ENCODE results near the gene UPP2. TPM values are rescaled to one million over a fixed set of nuclear protein-coding genes. Genes with fewer than 3 reads are reported as not detected.

The UPP2 gene
- total RNA-seq, 1 donor from 2014 or later, result not detected

- POLR2A ChIA-PET, result no interaction called here
These were observed 33.4 kb downstream of the UPP2 start for GRCh38 chr2:158135096-158135495.

GRCh38 chr2:158138255-158138654 is 36.6 kb downstream of the UPP2 start:
- ChIA-PET CTCF (no interaction called here), POLR2A (no interaction called here)
- Mint-ChIP-seq H3K9me3 (no peaks in the 10 kb centered on the region), H3K4me1 (peaks cover 3% of the 10 kb centered on the region), H3K36me3 (ENCODE audit: low read depth) (no peaks in the 10 kb centered on the region), H3K27ac (no peak overlapping the region), H3K27me3 (peaks cover 4% of the 10 kb centered on the region), H3K4me3 (no peak overlapping the region)
- no peak for TF ChIP-seq CTCF (IDR thresholded peaks at IDR 0.05)
- intact Hi-C loops (cut with micrococcal nuclease), result no loop called here
- ATAC-seq (ENCODE audit: low read depth) (no peak), DNase-seq (no peak)

More at GRCh38 chr2:158135096-158135495, 33.4 kb downstream of the UPP2 start:
- Mint-ChIP-seq H3K9me3 (no peaks in the 10 kb centered on the region), H3K4me1 (no peaks in the 10 kb centered on the region), H3K27ac (no peak overlapping the region), H3K4me3 (no peak overlapping the region), H3K36me3 (ENCODE audit: low read depth) (no peaks in the 10 kb centered on the region), H3K27me3 (peaks cover 9% of the 10 kb centered on the region)
- DNase-seq (no peak), ATAC-seq (ENCODE audit: low read depth) (no peak)
- no peak for TF ChIP-seq CTCF (IDR thresholded peaks at IDR 0.05)
- intact Hi-C loops (cut with micrococcal nuclease), result no loop called here
- CTCF ChIA-PET, result no interaction called here

GRCh38 chr2:158140201-158140600 is 38.5 kb downstream of the UPP2 start:
- H3K27ac Mint-ChIP-seq, result no peak overlapping the region
- POLR2A ChIA-PET, result no interaction called here
- DNase-seq, result no peak
- no peaks in the 10 kb centered on the region for H3K9me3 Mint-ChIP-seq
- TF ChIP-seq CTCF (IDR thresholded peaks at IDR 0.05), result no peak
- peaks cover 4% of the 10 kb centered on the region for H3K27me3 Mint-ChIP-seq
- intact Hi-C loops (cut with micrococcal nuclease), result no loop called here
- no peak overlapping the region for H3K4me3 Mint-ChIP-seq
- ATAC-seq (ENCODE audit: low read depth), result no peak
- H3K36me3 Mint-ChIP-seq (ENCODE audit: low read depth), result no peaks in the 10 kb centered on the region
- peaks cover 3% of the 10 kb centered on the region for H3K4me1 Mint-ChIP-seq
- CTCF ChIA-PET, result no interaction called here

GRCh38 chr2:158142165-158142564 is 40.5 kb downstream of the UPP2 start:
- Mint-ChIP-seq H3K9me3 (peaks cover 2% of the 10 kb centered on the region), H3K4me1 (peaks cover 3% of the 10 kb centered on the region), H3K27ac (no peak overlapping the region), H3K27me3 (peaks cover 4% of the 10 kb centered on the region), H3K4me3 (no peak overlapping the region), H3K36me3 (ENCODE audit: low read depth) (no peaks in the 10 kb centered on the region)
- no peak for DNase-seq
- ATAC-seq (ENCODE audit: low read depth), result no peak
- no peak for TF ChIP-seq CTCF (IDR thresholded peaks at IDR 0.05)
- CTCF ChIA-PET, result no interaction called here
- intact Hi-C loops (cut with micrococcal nuclease), result no loop called here
- POLR2A ChIA-PET, result no interaction called here

GRCh38 chr2:158142568-158143332 is 41.1 kb downstream of the UPP2 start:
- peaks cover 3% of the 10 kb centered on the region for H3K4me1 Mint-ChIP-seq
- intact Hi-C loops (cut with micrococcal nuclease), result no loop called here
- H3K27ac Mint-ChIP-seq, result no peak overlapping the region
- no peak overlapping the region for H3K4me3 Mint-ChIP-seq
- TF ChIP-seq CTCF (IDR thresholded peaks at IDR 0.05), result no peak
- peaks cover 4% of the 10 kb centered on the region for H3K27me3 Mint-ChIP-seq
- ChIA-PET CTCF (no interaction called here), POLR2A (no interaction called here)
- ATAC-seq (ENCODE audit: low read depth) (no peak), DNase-seq (no peak)
- no peaks in the 10 kb centered on the region for H3K36me3 Mint-ChIP-seq (ENCODE audit: low read depth)
- peaks cover 2% of the 10 kb centered on the region for H3K9me3 Mint-ChIP-seq
